Mucosa of rectum (tissue), 2 donors: Measurements from ENCODE around the gene TSTD2.

ENCODE experiments used
- H3K27ac ChIP-seq, 2 donors: one replicate each; pipeline ENCODE4 v1.7.0; 2013; ENCODE audit warnings: inconsistent platforms in 2 of 2, low read depth in 2 of 2, low read length in 2 of 2
- H3K27me3 ChIP-seq, 2 donors: one replicate each; pipeline ENCODE4 v1.7.0; 2013; ENCODE audit warnings: low read length in 2 of 2; ENCODE audit not compliant: control insufficient read depth in 2 of 2, insufficient read depth in 2 of 2
- H3K36me3 ChIP-seq, 2 donors: one replicate each; pipeline ENCODE4 v1.7.0; 2013; ENCODE audit warnings: low read length in 2 of 2; ENCODE audit not compliant: control insufficient read depth in 2 of 2, insufficient read depth in 2 of 2
- H3K4me1 ChIP-seq, 2 donors: one replicate each; pipeline ENCODE4 v1.7.0; 2013; ENCODE audit warnings: low read length in 2 of 2, mild to moderate bottlenecking in 1 of 2; ENCODE audit not compliant: control insufficient read depth in 2 of 2, insufficient read depth in 2 of 2
- H3K4me3 ChIP-seq, 2 donors: one replicate each; pipeline ENCODE4 v1.7.0; 2013; ENCODE audit warnings: low read length in 2 of 2
- H3K9ac ChIP-seq, 2 donors: one replicate each; pipeline ENCODE4 v1.7.0; 2013; ENCODE audit warnings: low read length in 2 of 2, low read depth in 1 of 2, mild to moderate bottlenecking in 1 of 2
- H3K9me3 ChIP-seq, 2 donors: one replicate each; pipeline ENCODE4 v1.7.0; 2013; ENCODE audit warnings: low read length in 2 of 2; ENCODE audit not compliant: control insufficient read depth in 2 of 2
- donor health status: healthy.
- donor health status: Normal muscosa, but diverticular disease.

The TSTD2 gene

DNA sequence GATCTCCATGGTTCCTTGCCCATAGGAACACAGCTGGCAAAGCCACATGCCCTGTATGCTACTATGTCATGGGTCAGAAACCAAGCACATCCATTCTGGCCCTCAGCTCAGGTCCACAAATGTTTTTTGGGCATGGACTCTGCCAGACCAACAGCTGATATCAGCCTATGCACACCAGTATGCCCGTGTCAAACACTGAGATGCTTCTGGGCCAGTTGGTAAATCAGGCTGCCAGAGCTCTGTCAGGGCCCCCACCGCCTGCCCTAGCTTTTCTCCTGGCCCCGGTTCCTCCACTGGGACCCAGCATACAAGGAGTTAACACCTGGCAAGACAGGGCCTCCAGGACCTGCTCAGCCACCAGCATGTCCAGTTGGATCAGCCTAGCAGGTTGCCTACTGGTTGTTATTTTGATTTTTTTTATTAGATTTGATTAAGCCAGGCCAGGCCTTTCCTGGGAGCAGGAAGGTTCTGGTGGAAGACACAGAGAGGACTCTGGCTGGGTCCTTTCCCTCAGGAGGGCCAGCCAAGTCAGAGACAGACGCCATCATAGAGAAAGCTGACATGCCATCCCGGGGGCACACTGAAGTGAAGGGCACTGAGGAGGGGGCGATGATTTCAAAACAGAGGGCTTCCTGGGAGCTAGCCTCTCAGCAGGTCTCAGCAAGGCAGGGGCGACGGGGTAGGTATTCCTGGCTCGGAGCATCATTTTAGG lies 65.8 kb downstream of the TSTD2 start:
- Histone ChIP-seq H3K27me3 (no peaks in the 10 kb centered on the region), H3K9me3 (no peaks in the 10 kb centered on the region), H3K36me3 (no peaks in the 10 kb centered on the region), H3K9ac (no peak overlapping the region), H3K27ac (no peak overlapping the region), H3K4me1 (peaks cover 0 to 11% of the 10 kb centered on the region in 2 donors), H3K4me3 (no peak overlapping the region)

GRCh38 chr9:97565262-97565661 lies 67.9 kb downstream of the TSTD2 start:
- Histone ChIP-seq H3K27ac (no peak overlapping the region), H3K36me3 (no peaks in the 10 kb centered on the region), H3K4me1 (peaks cover 0 to 11% of the 10 kb centered on the region in 2 donors), H3K9me3 (no peaks in the 10 kb centered on the region), H3K4me3 (no peak overlapping the region), H3K9ac (no peak overlapping the region), H3K27me3 (no peaks in the 10 kb centered on the region)

- no peak overlapping the region for H3K4me3 ChIP-seq
- peaks cover 0 to 11% of the 10 kb centered on the region in 2 donors for H3K4me1 ChIP-seq
- no peaks in the 10 kb centered on the region for H3K36me3 ChIP-seq
- H3K27ac ChIP-seq, result peak overlapping the region in 1 of 2 donors; percentile 14
- H3K9ac ChIP-seq, result no peak overlapping the region
- no peaks in the 10 kb centered on the region for H3K27me3 ChIP-seq
- H3K9me3 ChIP-seq, result no peaks in the 10 kb centered on the region
Observed at GRCh38 chr9:97564291-97565175, 68.6 kb downstream of the TSTD2 start.

GRCh38 chr9:97563458-97564135 lies 69.6 kb downstream of the TSTD2 start:
- H3K4me1 ChIP-seq, result peaks cover 3 to 11% of the 10 kb centered on the region in 2 donors
- H3K4me3 ChIP-seq, result no peak overlapping the region
- no peak overlapping the region for H3K27ac ChIP-seq
- peaks cover 0 to 3% of the 10 kb centered on the region in 2 donors for H3K27me3 ChIP-seq
- H3K9me3 ChIP-seq, result no peaks in the 10 kb centered on the region
- no peak overlapping the region for H3K9ac ChIP-seq
- H3K36me3 ChIP-seq, result no peaks in the 10 kb centered on the region

DNA sequence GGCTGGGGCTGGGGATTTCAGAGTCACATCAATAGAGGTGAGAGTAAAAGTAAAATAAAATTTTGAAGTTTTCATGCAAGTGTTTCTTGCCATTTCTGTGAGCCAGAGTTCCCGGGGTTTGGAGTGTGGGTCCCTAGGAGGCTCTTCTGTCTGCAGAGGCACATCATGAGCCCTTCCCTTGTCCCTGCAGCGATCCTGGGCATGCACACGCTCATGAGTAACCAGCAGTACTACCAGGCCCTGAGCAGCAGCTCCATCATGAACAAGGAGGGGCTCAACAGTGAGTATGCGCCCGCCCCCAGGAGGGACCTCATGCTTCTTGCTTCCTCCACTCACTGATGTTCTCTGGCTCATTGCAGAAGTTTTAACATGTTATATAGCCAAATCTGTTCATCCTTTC lies 70.6 kb downstream of the TSTD2 start:
- Histone ChIP-seq H3K27me3 (peaks cover 0 to 3% of the 10 kb centered on the region in 2 donors), H3K4me1 (peaks cover 3 to 11% of the 10 kb centered on the region in 2 donors), H3K4me3 (no peak overlapping the region), H3K9ac (no peak overlapping the region), H3K27ac (no peak overlapping the region), H3K36me3 (no peaks in the 10 kb centered on the region), H3K9me3 (no peaks in the 10 kb centered on the region)

DNA sequence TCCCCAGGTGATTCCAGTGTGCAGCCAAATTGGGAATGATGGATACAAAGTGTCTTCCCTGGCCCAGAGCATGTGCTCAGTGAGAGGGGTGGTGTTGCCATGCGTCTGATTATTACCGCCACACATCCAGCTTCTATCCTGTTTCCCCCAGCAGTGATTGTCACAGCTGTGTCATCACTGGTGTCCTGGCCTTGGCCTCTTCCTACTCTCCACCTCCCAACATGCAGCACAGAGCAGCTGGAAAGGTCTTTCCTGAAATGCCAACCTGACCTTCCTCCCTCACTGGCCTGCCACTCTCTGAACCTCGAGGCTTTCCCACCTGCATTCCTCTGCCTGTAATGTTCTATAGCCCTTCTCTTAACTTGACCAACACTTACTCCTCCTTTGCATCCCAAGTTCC lies 71.7 kb downstream of the TSTD2 start:
- Histone ChIP-seq H3K36me3 (no peaks in the 10 kb centered on the region), H3K4me1 (peaks cover 3 to 11% of the 10 kb centered on the region in 2 donors), H3K27ac (no peak overlapping the region), H3K9me3 (no peaks in the 10 kb centered on the region), H3K4me3 (no peak overlapping the region), H3K27me3 (peaks cover 0 to 3% of the 10 kb centered on the region in 2 donors), H3K9ac (no peak overlapping the region)

GRCh38 chr9:97560851-97561250 lies 72.3 kb downstream of the TSTD2 start:
- Histone ChIP-seq H3K27ac (no peak overlapping the region), H3K9ac (no peak overlapping the region), H3K4me3 (no peak overlapping the region), H3K36me3 (no peaks in the 10 kb centered on the region), H3K9me3 (no peaks in the 10 kb centered on the region), H3K27me3 (peaks cover 0 to 3% of the 10 kb centered on the region in 2 donors), H3K4me1 (peaks cover 3 to 11% of the 10 kb centered on the region in 2 donors)

- no peaks in the 10 kb centered on the region for H3K9me3 ChIP-seq
- no peaks in the 10 kb centered on the region for H3K36me3 ChIP-seq
- H3K27me3 ChIP-seq, result peaks cover 0 to 3% of the 10 kb centered on the region in 2 donors
- H3K4me3 ChIP-seq, result no peak overlapping the region
- H3K27ac ChIP-seq, result no peak overlapping the region
- no peak overlapping the region for H3K9ac ChIP-seq
- H3K4me1 ChIP-seq, result peaks cover 3 to 11% of the 10 kb centered on the region in 2 donors
Observed at GRCh38 chr9:97560154-97560553, 73.0 kb downstream of the TSTD2 start.

GRCh38 chr9:97559111-97559514 lies 74.1 kb downstream of the TSTD2 start:
- H3K36me3 ChIP-seq, result no peaks in the 10 kb centered on the region

DNA sequence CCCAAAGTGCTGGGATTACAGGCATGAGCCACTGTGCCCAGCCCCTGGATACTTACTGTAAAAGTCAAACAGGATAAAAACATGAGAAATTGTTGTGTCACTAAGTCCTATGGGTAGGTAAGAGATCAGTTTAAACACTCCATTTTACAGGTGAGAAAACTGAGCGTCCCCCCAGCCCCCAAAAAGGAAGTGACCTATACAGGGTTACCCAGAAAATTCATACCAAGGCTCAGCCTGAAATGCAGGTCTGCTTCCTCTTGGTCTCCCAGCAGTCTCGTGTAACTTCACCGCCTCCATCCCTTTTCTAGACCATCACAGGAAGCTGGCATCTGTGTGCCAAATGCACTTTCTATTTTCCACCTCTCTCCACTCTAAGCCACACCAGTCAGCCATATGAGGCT lies 74.5 kb downstream of the TSTD2 start:
- Histone ChIP-seq H3K4me3 (no peak overlapping the region), H3K27me3 (peaks cover 0 to 3% of the 10 kb centered on the region in 2 donors), H3K9ac (no peak overlapping the region), H3K9me3 (no peaks in the 10 kb centered on the region), H3K27ac (no peak overlapping the region), H3K4me1 (peaks cover 0 to 3% of the 10 kb centered on the region in 2 donors), H3K36me3 (no peaks in the 10 kb centered on the region)

More at GRCh38 chr9:97559111-97559514, 74.1 kb downstream of the TSTD2 start:
- Histone ChIP-seq H3K4me3 (no peak overlapping the region), H3K27me3 (peaks cover 0 to 3% of the 10 kb centered on the region in 2 donors), H3K4me1 (peaks cover 3 to 4% of the 10 kb centered on the region in 2 donors), H3K27ac (no peak overlapping the region), H3K9ac (no peak overlapping the region), H3K9me3 (no peaks in the 10 kb centered on the region)
